ENCODE data around the gene TMEM11.

- TF ChIP-seq CTCF (IDR thresholded peaks at IDR 0.05) (no peak), POLR2AphosphoS5 (IDR thresholded peaks at IDR 0.05) (no peak), POLR2A (IDR thresholded peaks at IDR 0.05) (no peak)
Observed at GRCh38 chr17:21249086-21249795, 35.3 kb upstream of the TMEM11 start.
